Ovary (tissue), 3 donors: ENCODE data around the gene IL33.
A peak's percentile ranks its signal among the peaks of the same experiment; 100 is the strongest.

ENCODE experiments used
- EP300 ChIP-seq: sonication (generic); formaldehyde crosslinking; IDR thresholded peaks from one replicate; pipeline ENCODE4 v1.6.1; 2017; ENCODE audit warnings: antibody characterized with exemption
- POLR2A ChIP-seq: fragments of 450-650 bp; IDR thresholded peaks from one replicate; pipeline ENCODE4 v1.6.1; 2017; ENCODE audit warnings: antibody characterized with exemption, mild to moderate bottlenecking, moderate library complexity
- TF ChIP-seq, protein P1 (sequence below), 3 donors: fragments of 450-650 bp in 2 of 3; fragments of 200-600 bp in 1 of 3; IDR thresholded peaks; one replicate each; pipeline versions ENCODE4 v1.5.1 to v1.8.0; 2016 to 2022; ENCODE audit warnings: antibody characterized with exemption in 3 of 3, mild to moderate bottlenecking in 1 of 3
- donor health status: DM: no; HTN: no; CAD: no.

DNA sequence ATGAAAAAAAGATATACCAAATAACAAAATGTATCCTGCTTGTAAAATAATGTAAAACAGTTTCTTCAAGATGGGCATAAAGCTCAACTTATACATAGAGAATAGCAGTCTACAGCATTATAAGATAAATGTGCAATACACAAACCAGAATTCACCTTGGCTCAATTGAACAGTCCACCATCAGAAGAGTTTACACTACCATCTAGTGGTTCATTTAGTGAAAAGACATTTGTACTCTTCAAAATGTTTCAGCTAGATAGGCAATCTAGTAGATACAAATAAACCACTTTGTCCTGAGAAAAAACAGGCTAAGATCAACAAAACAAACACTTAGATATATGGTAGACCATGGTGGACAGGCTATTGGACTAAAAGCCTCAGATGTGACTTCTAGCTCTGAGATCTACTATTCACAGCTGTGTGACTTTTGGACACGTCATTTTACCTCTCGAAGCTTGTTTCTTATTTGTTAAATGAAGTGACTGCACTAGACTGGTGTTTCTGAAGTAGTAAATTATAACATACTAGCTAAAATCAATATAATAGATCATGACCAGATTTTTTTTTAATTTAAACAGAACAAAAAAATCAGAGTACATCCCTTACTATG lies 90.5 kb downstream of the IL33 start:
- TF ChIP-seq, protein P1, sequence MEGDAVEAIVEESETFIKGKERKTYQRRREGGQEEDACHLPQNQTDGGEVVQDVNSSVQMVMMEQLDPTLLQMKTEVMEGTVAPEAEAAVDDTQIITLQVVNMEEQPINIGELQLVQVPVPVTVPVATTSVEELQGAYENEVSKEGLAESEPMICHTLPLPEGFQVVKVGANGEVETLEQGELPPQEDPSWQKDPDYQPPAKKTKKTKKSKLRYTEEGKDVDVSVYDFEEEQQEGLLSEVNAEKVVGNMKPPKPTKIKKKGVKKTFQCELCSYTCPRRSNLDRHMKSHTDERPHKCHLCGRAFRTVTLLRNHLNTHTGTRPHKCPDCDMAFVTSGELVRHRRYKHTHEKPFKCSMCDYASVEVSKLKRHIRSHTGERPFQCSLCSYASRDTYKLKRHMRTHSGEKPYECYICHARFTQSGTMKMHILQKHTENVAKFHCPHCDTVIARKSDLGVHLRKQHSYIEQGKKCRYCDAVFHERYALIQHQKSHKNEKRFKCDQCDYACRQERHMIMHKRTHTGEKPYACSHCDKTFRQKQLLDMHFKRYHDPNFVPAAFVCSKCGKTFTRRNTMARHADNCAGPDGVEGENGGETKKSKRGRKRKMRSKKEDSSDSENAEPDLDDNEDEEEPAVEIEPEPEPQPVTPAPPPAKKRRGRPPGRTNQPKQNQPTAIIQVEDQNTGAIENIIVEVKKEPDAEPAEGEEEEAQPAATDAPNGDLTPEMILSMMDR (IDR thresholded peaks at IDR 0.05) = peak in 1 of 3 donors; percentile 73
- TF ChIP-seq POLR2A (no peak), EP300 (no peak)
